NCI-H2227 (cell line): ENCODE data around the gene RNF208.
"Not testable (repeated sequence)": the region's sequence is repeated elsewhere in the genome, so short reads cannot be mapped to it uniquely, and the experiment has no call there.

ENCODE experiments used
- DNase-seq: peaks from one replicate; lab custom pipeline; 2025; ENCODE audit not compliant: unreplicated experiment; lab: John Stamatoyannopoulos, UW

RNF208 gene

DNA sequence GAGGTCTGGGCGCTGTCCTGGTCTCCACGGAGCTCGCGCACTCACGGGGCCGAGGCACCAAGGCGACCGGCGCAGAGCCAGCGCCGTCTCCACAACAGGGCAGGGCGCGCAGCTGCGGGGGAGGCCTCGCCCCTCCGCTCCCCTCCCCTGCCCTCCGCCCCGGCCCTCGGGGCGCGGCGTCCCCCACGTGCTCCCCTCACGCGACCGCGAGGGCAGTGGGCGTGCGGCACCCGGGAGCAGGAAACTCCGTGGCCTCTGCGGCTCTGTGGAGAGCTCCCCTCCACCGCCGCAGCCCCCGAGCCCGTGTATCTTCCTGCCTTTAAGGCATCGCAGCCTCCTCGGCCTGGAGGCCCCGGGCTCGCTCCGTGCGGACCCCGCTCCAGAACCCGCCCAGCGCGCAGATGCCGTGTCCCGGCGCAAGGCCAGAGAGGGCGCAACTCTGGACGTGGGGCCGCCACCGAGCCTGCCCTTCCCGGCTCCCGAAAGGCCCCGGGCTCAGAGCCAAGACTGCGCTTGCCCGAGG is 18.3 kb upstream of the RNF208 start:
- peak; percentile 65 for DNase-seq

DNA sequence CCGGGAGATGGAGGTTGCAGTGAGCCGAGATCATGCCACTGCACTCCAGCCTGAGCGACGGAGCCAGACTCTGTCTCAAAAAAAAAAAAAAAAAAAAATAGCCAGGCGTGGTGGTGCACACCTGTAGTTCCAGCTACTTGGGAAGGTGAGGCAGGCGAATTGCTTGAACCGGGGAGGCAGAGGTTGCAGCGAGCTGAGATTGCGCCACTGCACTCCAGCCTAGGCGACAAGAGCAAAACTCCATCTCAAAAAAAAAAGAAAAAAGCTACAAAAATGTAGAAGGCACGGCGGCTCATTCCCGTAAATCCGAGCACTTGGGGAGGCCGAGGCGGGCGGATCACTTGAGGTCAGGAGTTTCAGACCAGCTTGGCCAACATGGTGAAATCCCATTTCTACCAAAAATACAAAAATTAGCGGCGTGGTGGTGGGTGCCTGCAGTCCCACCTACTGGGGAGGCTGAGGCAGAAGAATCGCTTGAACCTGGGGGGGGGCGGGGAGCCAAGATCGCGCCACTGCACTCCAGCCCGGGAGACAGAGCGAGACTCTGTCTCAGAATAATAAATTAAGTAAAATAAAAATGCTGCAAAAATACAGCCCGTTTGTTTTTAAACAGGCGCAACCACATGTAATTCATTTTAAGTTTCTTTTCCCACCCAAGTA is 17.6 kb upstream of the RNF208 start:
- not testable (repeated sequence) for DNase-seq

DNA sequence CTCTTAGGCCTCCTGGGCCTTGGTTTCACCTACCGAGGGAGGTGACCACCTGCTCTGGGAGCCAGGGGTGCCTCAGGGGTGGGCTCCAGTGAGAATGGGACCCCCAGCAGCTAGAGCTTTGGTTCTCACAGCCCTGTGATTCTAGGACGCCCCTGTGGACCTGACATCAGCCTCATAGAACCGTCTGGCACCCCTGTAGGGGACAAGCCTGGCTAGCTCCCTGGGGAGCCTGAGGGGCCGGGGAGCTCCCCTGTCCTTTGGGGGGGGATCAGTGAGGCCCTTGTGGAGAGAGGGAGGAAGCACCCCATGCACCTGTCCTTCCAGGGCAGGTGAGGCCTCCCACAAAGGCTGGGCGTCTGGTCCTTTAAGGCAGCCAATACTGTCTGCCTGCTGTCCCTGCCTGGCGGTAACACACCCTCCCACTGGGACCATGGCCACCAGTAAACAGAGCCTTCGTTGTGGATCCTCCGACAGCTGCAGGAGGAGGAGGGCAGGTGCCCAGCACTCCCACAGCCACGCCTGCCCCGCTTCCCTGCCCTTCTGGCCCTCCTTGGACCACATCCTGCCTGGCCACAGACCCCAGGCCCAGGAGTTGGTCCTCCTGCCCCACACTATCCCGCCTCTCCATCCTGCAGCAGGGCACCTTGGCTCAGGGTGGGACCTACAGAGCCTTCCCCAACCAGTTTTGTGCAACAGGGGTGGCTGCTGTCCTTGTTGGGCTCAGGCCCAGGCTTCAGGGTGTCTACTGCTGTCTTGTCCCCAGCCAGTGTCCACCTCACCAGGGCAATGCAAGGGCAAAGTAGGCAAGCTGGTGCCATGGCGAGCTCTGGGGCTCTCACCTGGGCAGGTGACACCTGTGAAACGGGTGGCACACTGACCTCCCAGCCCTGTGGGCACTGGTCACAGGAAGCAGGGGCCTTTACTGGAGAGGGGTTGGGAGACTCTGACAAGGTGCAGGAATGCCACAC is 16.0 kb upstream of the RNF208 start:
- DNase-seq: no peak

GRCh38 chr9:137236936-137237421 is 14.9 kb upstream of the RNF208 start:
- no peak for DNase-seq

- DNase-seq: peak; percentile 89
These were observed 14.3 kb upstream of the RNF208 start for GRCh38 chr9:137236238-137236935.

DNA sequence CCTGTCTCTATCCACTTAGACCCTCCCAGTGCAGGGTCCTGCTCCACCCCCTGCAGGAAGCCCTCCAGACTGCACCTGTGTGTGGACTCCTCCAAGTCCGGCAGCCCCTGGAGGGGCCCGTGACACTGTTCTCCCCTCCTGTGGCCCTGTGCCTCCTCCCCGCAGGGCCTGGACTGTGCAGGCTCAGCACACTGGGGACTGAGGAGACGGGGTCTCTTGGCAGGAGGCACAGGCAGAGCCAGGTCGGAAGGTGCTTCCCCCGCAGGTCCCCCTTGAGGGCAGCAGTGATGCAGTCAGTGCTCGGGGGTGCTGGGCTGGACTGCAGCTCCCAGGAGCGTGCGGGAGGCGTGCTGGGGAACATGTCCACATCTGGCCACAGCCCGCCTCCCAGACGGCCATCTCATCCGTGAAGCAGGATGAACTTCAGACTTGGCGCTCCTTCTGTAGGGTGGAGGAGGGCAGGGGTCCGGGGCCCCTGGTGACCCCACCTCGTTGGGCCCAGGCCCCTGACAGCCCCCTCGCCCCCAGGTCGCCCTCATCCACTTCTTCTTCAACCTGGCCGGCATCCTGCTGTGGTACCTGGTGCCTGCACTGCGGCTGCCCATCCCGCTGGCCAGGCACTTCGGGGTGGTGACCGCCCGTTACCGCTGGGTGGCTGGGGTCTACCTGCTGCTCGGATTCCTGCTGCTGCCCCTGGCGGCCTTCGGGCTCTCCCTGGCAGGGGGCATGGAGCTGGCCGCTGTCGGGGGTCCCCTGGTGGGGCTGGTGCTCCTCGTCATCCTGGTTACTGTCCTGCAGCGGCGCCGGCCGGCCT is 13.6 kb upstream of the RNF208 start:
- DNase-seq: no peak

DNA sequence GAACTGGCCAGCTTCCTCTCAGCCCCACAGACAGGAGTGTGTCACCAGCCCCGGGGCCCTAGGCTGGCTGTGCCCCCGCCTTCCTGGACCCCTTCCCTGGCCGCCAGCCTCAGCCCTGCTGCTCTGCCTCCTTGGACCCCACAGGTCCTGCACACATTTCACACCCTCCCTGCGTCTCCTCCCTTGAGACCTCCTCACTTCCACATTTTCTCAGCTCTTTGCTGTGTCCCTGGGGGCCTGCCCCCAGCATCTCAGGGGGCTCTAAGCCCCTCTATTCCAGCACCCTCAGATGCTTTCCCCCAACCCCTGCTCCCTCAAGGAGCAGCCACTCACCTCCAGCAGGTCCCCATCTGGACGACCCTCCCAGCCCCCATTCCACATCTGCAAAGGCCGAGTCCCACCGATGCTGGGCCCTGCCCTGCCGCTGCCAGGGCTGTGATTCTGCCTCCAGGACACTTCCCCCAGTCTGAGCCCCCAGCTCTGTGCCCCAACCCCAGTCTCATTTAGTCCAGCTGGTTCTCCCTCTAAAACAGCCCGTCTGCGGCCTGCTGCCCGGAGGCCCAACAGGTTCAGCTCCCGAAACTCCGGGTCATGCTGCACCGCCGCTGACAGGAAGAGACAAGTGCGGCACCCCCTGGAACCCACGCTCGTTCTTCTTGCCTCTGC is 12.9 kb upstream of the RNF208 start:
- DNase-seq: no peak

- DNase-seq: no peak
These were observed 12.1 kb upstream of the RNF208 start for GRCh38 chr9:137234055-137234697.

- DNase-seq: no peak
These were observed 11.3 kb upstream of the RNF208 start for GRCh38 chr9:137233143-137233980.

DNA sequence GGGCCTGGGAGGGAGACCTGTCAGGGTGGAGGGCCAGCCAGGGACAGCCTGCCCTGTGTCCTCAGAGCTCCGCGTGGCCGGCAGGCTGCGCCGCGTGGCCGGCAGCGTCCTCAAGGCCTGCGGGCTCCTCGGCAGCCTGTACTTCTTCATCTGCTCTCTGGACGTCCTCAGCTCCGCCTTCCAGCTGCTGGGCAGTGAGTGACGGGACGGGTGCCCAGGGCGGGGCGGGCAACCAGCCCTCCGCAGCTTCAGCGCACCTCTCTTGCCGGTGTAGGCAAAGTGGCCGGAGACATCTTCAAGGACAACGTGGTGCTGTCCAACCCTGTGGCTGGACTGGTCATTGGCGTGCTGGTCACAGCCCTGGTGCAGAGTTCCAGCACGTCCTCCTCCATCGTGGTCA is 10.5 kb upstream of the RNF208 start:
- no peak for DNase-seq

DNA sequence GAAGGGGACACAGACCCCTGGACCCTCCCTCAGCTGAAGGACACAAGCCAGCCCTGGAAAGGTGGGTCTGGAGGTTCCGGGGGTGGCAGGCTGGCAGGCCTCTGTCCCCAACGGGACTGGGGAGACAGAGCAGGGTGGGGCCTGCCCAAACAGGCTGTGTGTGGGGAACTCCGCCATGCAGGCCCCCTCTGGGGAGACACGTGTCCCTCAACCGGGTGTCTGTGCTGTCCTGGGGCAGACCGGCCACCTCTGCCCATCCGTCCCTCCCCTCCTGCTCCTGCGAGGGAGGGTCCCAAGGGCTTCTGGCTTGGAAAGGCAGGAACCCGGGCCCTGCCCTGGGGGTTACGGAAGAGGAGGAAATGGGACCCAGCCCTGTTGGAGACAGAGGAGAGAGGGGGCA is 10.1 kb upstream of the RNF208 start:
- DNase-seq: no peak

DNA sequence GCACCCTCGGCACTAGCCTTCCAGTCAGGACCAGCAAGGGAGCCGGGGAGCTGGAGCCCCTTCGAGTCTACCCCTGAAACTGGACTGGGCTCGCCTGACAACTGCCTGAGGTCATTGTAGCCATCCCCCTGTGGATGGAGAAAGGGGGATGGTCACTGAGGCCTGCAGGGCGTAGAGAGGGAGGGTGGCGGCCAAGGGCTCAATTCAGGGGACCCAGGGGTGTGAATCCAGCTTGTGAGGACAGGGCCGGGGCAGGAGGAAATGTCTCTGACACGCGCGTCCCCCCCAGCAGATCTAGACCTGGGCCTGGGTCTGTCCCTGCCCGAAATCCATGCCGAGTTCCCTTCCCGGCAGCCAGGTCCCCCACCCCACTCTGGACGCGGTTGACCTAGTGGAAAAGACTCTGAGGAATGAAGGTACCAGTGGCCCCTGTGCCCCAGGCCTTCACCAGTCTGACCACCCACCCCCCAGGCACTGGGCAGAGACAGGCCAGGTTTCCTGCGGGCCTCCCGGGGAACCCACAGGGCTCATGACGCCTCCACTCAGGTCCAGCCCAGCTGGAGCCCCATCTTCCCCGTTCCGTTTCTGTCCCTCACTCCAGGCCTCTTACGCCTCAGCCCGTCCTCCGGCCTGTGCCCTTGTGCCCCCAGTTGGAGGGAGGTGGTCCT is 9.5 kb upstream of the RNF208 start:
- DNase-seq: no peak

- DNase-seq: no peak
These were observed 8.8 kb upstream of the RNF208 start, which contains the start of gene SLC34A3 for GRCh38 chr9:137230705-137231371. TSS of gene SLC34A3 (plus strand) at chr9:137230901. CDS start at chr9:137231703, 802 bp downstream.

- DNase-seq: no peak
These were observed 8.1 kb upstream of the RNF208 start for GRCh38 chr9:137229903-137230704.

DNA sequence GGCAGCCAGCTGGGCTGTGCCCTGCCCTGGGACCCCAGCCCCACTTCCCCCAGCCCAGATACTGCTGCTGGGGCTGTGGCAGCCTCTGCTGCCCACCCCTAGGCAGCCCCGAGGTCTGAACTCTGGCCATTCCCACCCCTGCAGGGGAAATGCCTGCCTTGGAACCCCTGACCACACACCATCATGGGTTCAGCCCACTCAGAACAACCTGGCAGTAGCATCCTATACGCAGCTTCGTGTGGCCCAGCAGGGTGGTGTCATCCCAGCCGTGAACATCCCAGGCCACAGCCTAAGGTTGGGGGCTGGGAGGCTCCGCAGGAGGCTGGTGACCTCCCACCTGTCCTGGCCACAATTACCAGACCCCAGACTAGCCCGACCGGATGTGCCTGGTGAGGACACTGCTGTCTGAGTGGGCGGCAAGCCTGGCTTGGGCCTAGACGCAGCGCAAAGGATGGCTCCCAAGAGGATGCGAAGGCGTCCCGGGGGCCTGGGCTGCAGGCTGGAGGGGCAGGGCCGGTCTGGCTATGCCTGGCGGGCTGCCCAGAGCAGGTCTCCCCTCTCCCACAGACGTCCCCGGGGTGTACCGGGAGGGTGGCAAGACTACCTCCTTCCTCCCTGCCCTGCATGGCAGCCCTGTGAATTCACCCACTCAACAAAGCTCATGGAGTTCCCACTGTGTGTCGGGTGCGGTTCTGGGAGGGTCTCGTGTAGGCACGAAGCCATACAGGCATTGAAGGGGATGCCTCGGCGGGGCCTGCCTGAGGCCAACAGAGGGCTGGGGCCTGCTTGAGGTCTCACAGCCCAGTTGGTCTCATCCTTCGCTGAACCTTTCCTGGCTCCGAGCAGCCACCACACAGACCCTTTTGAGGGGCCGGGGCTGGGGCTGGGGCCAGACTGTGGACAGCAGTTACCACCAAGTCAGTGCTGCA is 7.2 kb upstream of the RNF208 start:
- no peak for DNase-seq
